ENCODE results near the gene SLMAP.
"Not testable (repeated sequence)": the region's sequence is repeated elsewhere in the genome, so short reads cannot be mapped to it uniquely, and the experiment has no call there.

SLMAP gene

DNA sequence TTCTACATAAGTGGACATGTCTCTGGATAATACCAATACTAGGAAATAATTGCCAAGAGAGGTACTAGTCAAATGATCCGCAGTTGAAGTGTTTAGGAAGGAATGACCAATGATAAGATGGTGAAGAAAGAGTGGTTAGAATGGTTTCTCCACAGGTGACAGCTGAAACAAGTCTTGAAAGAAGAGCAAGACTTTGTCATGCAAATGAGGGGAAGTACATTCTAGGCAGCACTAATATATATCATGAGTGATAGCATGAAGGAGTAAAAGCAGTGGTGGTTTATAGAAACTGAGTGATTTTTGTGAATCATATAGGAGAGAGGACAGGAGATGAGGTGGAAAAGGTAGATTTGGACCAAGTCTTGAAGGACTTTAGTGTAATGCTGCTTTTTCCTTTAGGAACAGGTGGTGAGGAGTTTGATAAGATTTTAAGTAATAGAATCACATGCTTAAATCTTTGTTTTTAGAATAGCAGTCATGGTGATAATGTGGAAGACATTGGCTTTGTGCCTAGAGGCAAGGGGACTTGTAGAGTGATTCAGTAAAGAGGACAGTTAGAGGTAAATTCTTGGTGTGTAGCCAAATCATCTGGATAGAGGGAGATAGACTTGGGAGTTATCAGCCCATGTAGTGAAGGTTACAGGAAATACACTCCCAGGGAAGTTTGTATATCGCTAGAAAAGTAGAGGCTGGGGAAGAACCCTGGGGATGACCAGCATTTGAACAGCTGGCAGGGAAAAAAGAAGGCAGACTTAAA, 31.9 kb downstream of the SLMAP start:
- Histone ChIP-seq H3K4me3 (no peak overlapping the region), H3K27ac (no peak overlapping the region)

DNA sequence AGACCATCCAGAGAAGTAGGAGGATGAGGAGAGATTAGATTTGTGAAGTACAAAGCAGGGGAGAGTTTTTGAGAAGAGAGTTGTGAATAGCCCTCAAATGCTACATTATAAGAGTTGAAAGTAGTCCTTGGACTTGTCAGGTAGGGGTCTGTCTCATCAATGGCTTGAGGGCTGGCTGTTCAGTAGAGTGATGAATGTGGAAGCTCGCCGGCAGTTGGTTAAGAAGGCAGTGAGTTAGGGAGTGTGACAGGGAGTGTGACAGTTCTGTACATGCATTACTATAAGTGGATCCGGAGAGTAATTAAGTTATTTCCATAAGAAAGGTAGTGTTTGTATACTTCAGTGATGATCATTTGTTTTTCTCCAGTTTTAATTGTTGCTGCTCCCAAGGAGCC, 32.5 kb downstream of the SLMAP start:
- no peak overlapping the region for H3K27ac ChIP-seq
- no peak overlapping the region for H3K4me3 ChIP-seq

- Histone ChIP-seq H3K27ac (no peak overlapping the region), H3K4me3 (no peak overlapping the region)
Observed at GRCh38 chr3:57791245-57791644, 35.1 kb downstream of the SLMAP start.

- Histone ChIP-seq H3K4me3 (no peak overlapping the region), H3K27ac (no peak overlapping the region)
Observed at GRCh38 chr3:57792198-57792597, 36.1 kb downstream of the SLMAP start.

GRCh38 chr3:57793737-57794187, 37.7 kb downstream of the SLMAP start:
- Histone ChIP-seq H3K4me3 (no peak overlapping the region), H3K27ac (no peak overlapping the region)

GRCh38 chr3:57794501-57794900, 38.4 kb downstream of the SLMAP start:
- Histone ChIP-seq H3K27ac (no peak overlapping the region), H3K4me3 (no peak overlapping the region)

- Histone ChIP-seq H3K27ac (no peak overlapping the region), H3K4me3 (no peak overlapping the region)
Observed at GRCh38 chr3:57794951-57795350, 38.8 kb downstream of the SLMAP start.

DNA sequence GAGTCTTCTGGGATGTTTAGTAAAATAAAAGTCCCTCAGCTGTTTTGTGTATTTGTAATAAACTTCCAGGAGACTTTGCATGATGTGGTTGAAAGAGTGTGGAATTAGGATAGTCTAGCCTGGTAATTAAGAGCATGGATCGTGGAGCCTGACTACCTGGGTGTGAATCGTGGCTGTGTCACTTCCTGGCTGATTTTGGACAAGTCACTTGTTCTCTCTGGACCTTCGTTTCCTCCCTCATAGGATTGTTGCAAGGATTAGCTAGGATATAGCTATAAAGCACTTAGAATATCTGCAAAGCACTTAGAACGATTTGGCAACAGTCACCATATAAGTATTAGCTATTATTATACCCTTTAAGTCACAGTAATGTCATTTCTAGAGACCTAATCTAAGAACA, 40.2 kb downstream of the SLMAP start:
- H3K27ac ChIP-seq: no peak overlapping the region
- H3K4me3 ChIP-seq: no peak overlapping the region

- H3K4me3 ChIP-seq: no peak overlapping the region
- no peak overlapping the region for H3K27ac ChIP-seq
Observed at GRCh38 chr3:57797701-57798487, 41.8 kb downstream of the SLMAP start.

DNA sequence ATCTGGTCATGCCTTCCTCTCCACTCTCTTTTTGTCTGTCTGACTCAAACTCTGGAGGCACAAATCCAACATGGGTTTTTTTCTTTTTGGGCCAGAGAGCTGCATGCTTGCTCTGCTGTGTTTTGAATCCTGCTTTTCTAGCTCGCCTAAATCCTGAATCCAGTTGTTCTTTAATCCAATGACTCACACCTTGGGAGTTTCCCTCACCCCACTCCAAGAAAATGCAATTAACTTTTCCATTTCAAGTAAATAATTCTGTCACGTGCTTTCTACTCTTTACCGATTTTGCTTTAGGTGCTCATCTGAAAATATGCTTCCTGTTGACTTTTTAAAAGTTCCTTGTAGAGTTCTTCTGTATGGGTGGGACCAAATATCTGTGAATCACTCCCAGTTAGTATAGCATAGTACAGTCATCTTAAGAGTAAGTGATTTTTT, 47.6 kb downstream of the SLMAP start:
- Histone ChIP-seq H3K27ac (peak overlapping the region in 18 of 21 experiments; percentile 7 to 77 (median 46)), H3K4me3 (no peak overlapping the region)

DNA sequence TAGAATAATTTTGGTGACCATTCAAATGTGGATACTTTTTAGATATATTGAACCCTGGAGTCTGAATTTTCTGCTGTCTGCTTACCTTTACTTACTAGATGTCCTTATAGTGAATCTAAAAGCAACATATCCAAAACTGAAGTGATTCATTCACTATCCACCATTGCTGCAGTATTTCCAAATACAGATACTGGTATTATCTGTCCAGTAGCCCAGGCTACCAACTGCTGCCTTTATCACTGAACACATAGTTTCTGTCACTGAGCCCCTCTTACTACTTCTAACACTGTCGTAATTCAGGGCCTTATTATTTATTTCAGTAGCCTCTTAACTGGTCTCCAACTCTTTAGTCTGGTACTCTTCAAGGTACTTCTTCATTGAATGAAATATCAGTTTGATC, 49.2 kb downstream of the SLMAP start:
- no peak overlapping the region for H3K4me3 ChIP-seq
- H3K27ac ChIP-seq: peak overlapping the region in 6 of 21 experiments; percentile 8 to 77 (median 28)

GRCh38 chr3:57805674-57806073, 49.6 kb downstream of the SLMAP start:
- Histone ChIP-seq H3K27ac (peak overlapping the region in 5 of 21 experiments; percentile 8 to 50 (median 14)), H3K4me3 (no peak overlapping the region)

GRCh38 chr3:57806195-57806594, 50.1 kb downstream of the SLMAP start:
- H3K27ac ChIP-seq: peak overlapping the region in 1 of 21 experiments; percentile 27
- not testable (repeated sequence) for H3K4me3 ChIP-seq

DNA sequence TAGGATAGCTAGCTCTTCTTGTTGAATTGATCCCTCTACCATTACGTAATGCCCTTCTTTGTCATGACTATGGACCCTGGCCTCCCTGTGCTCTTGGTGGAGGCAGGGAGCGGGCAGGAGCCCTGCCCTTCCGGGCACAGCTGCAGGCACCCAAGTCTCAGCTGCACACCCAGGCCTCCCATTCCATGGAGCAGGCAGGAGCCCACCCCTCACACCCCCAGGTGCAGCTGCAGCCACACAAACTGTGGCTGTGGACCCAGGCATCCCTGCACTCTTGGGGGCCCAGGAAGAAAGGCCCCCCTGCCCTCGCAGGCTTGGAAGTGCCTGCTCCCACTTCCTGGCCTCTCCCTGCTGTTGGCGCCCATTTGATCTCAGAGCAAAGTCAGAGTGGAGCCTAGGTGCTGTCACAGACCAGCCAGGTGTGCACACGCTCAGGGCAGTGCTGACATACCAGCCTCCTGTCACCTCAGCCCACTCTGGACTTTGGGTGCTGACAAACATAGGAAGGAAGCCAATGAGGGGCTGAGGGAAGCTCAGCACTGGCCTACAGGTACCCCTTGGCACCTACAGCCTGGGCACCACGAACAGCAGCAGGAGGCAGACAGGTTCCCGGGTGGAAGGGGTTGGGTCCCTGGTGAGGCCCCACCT, 53.0 kb downstream of the SLMAP start:
- H3K4me3 ChIP-seq: no peak overlapping the region

DNA sequence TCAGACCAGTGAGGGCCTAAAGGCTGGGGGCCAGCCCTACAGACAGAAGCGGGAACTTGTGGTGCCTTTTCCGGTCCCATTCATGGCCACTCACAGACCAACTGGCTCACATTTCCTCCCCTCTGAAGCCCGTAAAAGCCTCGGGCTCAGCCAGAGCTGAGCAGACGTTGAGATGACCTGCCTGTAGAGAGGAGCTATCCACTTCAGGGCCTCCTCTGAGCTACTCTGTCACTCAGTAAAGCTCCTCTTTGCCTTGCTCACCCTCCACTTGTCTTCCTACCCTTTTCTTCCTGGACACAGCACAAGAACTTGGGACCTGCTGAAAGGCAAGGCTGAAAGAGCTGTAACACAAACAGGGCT, 53.5 kb downstream of the SLMAP start:
- no peak overlapping the region for H3K27ac ChIP-seq

More for the DNA sequence above, 53.0 kb downstream of the SLMAP start:
- H3K27ac ChIP-seq: no peak overlapping the region

DNA sequence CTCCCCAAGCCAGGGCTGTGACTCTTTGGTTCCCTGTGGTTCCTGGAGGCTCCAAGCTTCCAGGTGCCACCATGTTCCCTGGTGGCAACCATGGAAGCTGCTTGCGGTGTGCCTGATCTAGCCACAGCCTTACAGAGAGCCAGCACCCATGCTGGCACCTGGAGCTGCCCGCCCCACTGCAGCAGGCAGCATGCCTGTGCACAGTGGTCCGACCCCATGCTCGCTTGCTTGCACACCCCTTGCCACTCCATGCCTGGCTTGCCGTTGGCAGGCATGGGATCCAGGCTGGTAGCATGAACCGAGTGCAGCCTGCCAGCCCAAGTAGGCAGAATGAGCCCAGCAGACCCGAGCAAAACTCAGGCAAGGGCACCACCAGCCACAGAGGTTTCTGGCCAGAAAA, 53.9 kb downstream of the SLMAP start:
- Histone ChIP-seq H3K4me3 (no peak overlapping the region), H3K27ac (no peak overlapping the region)

More for the DNA sequence above, 53.5 kb downstream of the SLMAP start:
- no peak overlapping the region for H3K4me3 ChIP-seq

GRCh38 chr3:57810471-57811137, 54.5 kb downstream of the SLMAP start:
- Histone ChIP-seq H3K27ac (no peak overlapping the region), H3K4me3 (no peak overlapping the region)

DNA sequence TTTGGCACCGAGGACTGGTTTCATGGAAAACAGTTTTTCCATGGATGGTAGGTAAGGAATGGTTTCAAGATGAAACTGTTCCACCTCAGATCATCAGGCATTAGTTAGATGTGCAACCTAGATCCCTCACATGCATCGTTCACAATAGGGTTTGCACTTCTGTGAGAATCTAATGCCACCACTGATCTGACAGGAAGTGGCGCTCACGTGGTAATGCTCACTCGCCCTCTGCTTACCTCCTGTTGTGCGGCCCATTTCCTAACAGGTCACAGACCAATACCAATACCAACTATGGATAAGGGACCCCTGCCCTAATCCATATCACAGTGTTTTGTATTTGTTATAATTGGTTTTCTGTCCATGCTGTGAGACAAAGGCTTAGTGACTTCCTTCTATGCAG, 58.9 kb downstream of the SLMAP start:
- H3K4me3 ChIP-seq: no peak overlapping the region
- H3K27ac ChIP-seq: no peak overlapping the region

GRCh38 chr3:57816471-57817095, 60.5 kb downstream of the SLMAP start:
- Histone ChIP-seq H3K27ac (no peak overlapping the region), H3K4me3 (no peak overlapping the region)

GRCh38 chr3:57818772-57819171, 62.7 kb downstream of the SLMAP start:
- no peak overlapping the region for H3K4me3 ChIP-seq
- no peak overlapping the region for H3K27ac ChIP-seq
